ENCODE measurements around the gene SRGAP3.

The SRGAP3 gene

DNA sequence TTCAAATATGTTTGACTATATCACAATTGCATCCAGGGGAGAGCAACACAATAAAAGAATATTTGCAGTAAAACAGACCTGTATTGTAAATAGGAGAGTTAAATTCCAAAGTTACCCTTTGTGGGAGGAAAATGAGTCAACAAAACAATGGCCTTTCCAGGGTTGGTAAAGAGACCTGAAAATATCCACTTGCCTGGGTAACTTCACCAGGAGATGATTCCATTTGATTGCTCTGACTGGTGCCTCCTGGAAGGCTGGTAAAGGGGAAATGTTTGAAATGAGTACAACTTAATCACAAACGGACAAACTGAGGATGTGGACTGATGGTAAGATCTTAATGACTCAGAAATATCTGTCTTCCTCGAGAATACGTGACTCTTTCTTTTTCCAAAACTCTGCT, 43.6 kb upstream of the SRGAP3 start:
- TF ChIP-seq TAF1 (IDR thresholded peaks at IDR 0.05; ENCODE audit: low read depth) (no peak), CEBPB (IDR thresholded peaks at IDR 0.05) (no peak), MAX (IDR thresholded peaks at IDR 0.05) (no peak), CREB1 (IDR thresholded peaks at IDR 0.05; ENCODE audit: low read depth) (no peak), EGR1 (IDR thresholded peaks at IDR 0.05) (no peak), FOXM1 (IDR thresholded peaks at IDR 0.05; ENCODE audit: borderline replicate concordance, low read depth) (no peak), NFIC (IDR thresholded peaks at IDR 0.05) (no peak), EP300 (IDR thresholded peaks at IDR 0.05; ENCODE audit: borderline replicate concordance) (no peak), RAD21 (IDR thresholded peaks at IDR 0.05; ENCODE audit: low read depth) (no peak), ZBTB7A (IDR thresholded peaks at IDR 0.05; ENCODE audit: low read depth) (no peak), YY1 (IDR thresholded peaks at IDR 0.05; ENCODE audit: low read depth) (no peak)
- TF ChIP-seq, protein P1, sequence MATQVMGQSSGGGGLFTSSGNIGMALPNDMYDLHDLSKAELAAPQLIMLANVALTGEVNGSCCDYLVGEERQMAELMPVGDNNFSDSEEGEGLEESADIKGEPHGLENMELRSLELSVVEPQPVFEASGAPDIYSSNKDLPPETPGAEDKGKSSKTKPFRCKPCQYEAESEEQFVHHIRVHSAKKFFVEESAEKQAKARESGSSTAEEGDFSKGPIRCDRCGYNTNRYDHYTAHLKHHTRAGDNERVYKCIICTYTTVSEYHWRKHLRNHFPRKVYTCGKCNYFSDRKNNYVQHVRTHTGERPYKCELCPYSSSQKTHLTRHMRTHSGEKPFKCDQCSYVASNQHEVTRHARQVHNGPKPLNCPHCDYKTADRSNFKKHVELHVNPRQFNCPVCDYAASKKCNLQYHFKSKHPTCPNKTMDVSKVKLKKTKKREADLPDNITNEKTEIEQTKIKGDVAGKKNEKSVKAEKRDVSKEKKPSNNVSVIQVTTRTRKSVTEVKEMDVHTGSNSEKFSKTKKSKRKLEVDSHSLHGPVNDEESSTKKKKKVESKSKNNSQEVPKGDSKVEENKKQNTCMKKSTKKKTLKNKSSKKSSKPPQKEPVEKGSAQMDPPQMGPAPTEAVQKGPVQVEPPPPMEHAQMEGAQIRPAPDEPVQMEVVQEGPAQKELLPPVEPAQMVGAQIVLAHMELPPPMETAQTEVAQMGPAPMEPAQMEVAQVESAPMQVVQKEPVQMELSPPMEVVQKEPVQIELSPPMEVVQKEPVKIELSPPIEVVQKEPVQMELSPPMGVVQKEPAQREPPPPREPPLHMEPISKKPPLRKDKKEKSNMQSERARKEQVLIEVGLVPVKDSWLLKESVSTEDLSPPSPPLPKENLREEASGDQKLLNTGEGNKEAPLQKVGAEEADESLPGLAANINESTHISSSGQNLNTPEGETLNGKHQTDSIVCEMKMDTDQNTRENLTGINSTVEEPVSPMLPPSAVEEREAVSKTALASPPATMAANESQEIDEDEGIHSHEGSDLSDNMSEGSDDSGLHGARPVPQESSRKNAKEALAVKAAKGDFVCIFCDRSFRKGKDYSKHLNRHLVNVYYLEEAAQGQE (IDR thresholded peaks at IDR 0.05; ENCODE audit: low read depth): no peak

GRCh38 chr3:9292516-9292915, 43.1 kb upstream of the SRGAP3 start:
- TF ChIP-seq YY1 (IDR thresholded peaks at IDR 0.05; ENCODE audit: low read depth) (no peak), EP300 (IDR thresholded peaks at IDR 0.05; ENCODE audit: borderline replicate concordance) (no peak), TAF1 (IDR thresholded peaks at IDR 0.05; ENCODE audit: low read depth) (no peak), NFIC (IDR thresholded peaks at IDR 0.05) (no peak), TEAD4 (IDR thresholded peaks at IDR 0.05) (no peak), CEBPB (IDR thresholded peaks at IDR 0.05) (no peak), EGR1 (IDR thresholded peaks at IDR 0.05) (no peak), RAD21 (IDR thresholded peaks at IDR 0.05; ENCODE audit: low read depth) (no peak), FOXM1 (IDR thresholded peaks at IDR 0.05; ENCODE audit: borderline replicate concordance, low read depth) (no peak), ZBTB7A (IDR thresholded peaks at IDR 0.05; ENCODE audit: low read depth) (no peak)
- TF ChIP-seq, protein P1 (IDR thresholded peaks at IDR 0.05; ENCODE audit: low read depth): no peak

- TF ChIP-seq, protein P2, sequence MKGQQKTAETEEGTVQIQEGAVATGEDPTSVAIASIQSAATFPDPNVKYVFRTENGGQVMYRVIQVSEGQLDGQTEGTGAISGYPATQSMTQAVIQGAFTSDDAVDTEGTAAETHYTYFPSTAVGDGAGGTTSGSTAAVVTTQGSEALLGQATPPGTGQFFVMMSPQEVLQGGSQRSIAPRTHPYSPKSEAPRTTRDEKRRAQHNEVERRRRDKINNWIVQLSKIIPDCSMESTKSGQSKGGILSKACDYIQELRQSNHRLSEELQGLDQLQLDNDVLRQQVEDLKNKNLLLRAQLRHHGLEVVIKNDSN (IDR thresholded peaks at IDR 0.05): no peak
- TF ChIP-seq RAD21 (IDR thresholded peaks at IDR 0.05; ENCODE audit: low read depth) (no peak), MAX (IDR thresholded peaks at IDR 0.05) (no peak), NFIC (IDR thresholded peaks at IDR 0.05) (no peak), TAF1 (IDR thresholded peaks at IDR 0.05; ENCODE audit: low read depth) (no peak), FOXM1 (IDR thresholded peaks at IDR 0.05; ENCODE audit: borderline replicate concordance, low read depth) (no peak), YY1 (IDR thresholded peaks at IDR 0.05; ENCODE audit: low read depth) (no peak), TEAD4 (IDR thresholded peaks at IDR 0.05) (no peak), ZBTB7A (IDR thresholded peaks at IDR 0.05; ENCODE audit: low read depth) (no peak), EGR1 (IDR thresholded peaks at IDR 0.05) (no peak), EP300 (IDR thresholded peaks at IDR 0.05; ENCODE audit: borderline replicate concordance) (no peak), CEBPB (IDR thresholded peaks at IDR 0.05) (no peak), CREB1 (IDR thresholded peaks at IDR 0.05; ENCODE audit: low read depth) (no peak), TCF12 (IDR thresholded peaks at IDR 0.05; ENCODE audit: low read depth) (no peak)
- TF ChIP-seq, protein P1 (IDR thresholded peaks at IDR 0.05; ENCODE audit: low read depth): no peak
Observed at GRCh38 chr3:9291821-9292410, 42.5 kb upstream of the SRGAP3 start.

GRCh38 chr3:9290566-9290965, 41.1 kb upstream of the SRGAP3 start:
- no peak for TF ChIP-seq TEAD4 (IDR thresholded peaks at IDR 0.05)
- no peak for TF ChIP-seq NFIC (IDR thresholded peaks at IDR 0.05)
- TF ChIP-seq, protein P2 (IDR thresholded peaks at IDR 0.05): no peak
- TF ChIP-seq MAX (IDR thresholded peaks at IDR 0.05): no peak
